Measurements from ENCODE around the gene ZFAND3. TPM values are rescaled to one million over a fixed set of nuclear protein-coding genes. Genes with fewer than 3 reads are reported as not detected.

ZFAND3 gene
- total RNA-seq, 6 donors from 2014 or later: 26.2 to 66.4 (median 55.5) TPM

DNA sequence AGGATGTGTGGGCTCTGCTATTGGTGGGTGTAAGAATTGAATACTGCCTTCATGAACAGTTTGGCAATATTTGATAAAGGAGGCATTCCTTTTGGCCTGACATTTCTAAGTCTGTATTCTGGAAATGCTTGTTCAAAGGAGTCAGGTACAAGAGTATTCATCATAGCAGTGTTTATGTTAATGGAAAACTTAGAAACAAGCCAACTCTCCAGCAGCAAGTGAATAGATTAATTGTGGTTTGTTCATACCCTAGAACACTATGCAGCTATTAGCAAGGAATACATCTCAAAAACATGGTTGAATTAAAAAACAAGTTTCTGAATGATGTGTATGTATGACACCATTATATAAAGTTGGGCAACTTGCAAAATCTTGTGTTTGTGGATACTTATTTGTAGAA is 195.8 kb downstream of the ZFAND3 start:
- Histone ChIP-seq H3K9me3 (no peaks in the 10 kb centered on the region), H3K4me1 (peaks cover 0 to 5% (median 0%) of the 10 kb centered on the region in 4 donors), H3K36me3 (no peaks in the 10 kb centered on the region), H3K4me3 (no peak overlapping the region), H3K27ac (no peak overlapping the region), H3K27me3 (no peaks in the 10 kb centered on the region)
- ATAC-seq (ENCODE audit: low FRiP score in 2 of 2) (no peak), DNase-seq (no peak)
- TF ChIP-seq EP300 (IDR thresholded peaks at IDR 0.05) (no peak), POLR2A (IDR thresholded peaks at IDR 0.05) (no peak)

DNA sequence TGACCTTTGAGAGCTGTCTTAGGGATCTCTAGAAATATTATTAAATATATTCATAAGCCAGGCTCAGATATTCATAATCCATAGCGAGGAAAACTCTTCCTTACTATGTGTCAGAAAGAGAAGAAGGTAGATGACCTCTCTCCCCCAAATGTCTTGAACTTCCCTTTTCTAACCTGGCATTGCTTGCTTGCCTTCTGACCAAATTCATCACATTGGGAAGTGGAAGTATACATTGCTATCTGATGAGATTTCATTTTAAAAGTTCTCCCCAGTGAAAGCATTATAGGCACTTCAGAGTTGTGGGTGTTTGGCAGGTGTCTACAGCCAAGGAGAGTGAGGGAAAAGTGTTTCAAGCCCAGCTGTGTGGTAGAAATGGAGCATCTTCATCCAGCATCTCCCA is 197.3 kb downstream of the ZFAND3 start:
- no peak for ATAC-seq (ENCODE audit: low FRiP score in 2 of 2)
- H3K27me3 ChIP-seq: no peaks in the 10 kb centered on the region
- WGBS, 2 donors: 75 to 79% methylated on average over 1 of the region's 1 CpG
- peaks cover 0 to 8% (median 0%) of the 10 kb centered on the region in 4 donors for H3K4me1 ChIP-seq
- no peak overlapping the region for H3K4me3 ChIP-seq
- no peak overlapping the region for H3K27ac ChIP-seq
- no peaks in the 10 kb centered on the region for H3K9me3 ChIP-seq
- H3K36me3 ChIP-seq: no peaks in the 10 kb centered on the region
- TF ChIP-seq, protein P1, sequence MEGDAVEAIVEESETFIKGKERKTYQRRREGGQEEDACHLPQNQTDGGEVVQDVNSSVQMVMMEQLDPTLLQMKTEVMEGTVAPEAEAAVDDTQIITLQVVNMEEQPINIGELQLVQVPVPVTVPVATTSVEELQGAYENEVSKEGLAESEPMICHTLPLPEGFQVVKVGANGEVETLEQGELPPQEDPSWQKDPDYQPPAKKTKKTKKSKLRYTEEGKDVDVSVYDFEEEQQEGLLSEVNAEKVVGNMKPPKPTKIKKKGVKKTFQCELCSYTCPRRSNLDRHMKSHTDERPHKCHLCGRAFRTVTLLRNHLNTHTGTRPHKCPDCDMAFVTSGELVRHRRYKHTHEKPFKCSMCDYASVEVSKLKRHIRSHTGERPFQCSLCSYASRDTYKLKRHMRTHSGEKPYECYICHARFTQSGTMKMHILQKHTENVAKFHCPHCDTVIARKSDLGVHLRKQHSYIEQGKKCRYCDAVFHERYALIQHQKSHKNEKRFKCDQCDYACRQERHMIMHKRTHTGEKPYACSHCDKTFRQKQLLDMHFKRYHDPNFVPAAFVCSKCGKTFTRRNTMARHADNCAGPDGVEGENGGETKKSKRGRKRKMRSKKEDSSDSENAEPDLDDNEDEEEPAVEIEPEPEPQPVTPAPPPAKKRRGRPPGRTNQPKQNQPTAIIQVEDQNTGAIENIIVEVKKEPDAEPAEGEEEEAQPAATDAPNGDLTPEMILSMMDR (IDR thresholded peaks at IDR 0.05): no peak
- TF ChIP-seq POLR2AphosphoS5 (IDR thresholded peaks at IDR 0.05) (no peak), POLR2A (IDR thresholded peaks at IDR 0.05) (no peak), EP300 (IDR thresholded peaks at IDR 0.05) (no peak)
- DNase-seq: no peak

DNA sequence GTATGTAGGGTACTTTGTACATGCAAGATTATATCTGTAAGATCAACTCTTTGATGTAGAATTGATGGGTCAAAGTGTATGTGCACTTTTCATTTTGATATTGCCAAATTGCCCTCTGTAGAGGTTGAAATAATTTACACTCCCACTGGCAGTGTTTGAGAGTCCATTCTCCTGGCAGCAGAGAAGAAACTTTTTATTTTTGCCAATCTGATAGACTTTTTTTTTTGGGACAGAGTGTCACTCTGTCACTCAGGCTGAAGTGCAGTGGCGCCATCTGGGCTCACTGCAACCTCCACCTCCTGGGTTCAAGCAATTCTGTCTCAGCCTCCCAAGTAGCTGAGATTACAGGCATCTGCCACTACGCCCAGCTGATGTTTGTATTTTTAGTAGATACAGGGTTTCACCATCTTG is 199.2 kb downstream of the ZFAND3 start:
- Histone ChIP-seq H3K27me3 (no peaks in the 10 kb centered on the region), H3K9me3 (no peaks in the 10 kb centered on the region), H3K4me3 (no peak overlapping the region), H3K36me3 (no peaks in the 10 kb centered on the region), H3K4me1 (peaks cover 0 to 8% (median 0%) of the 10 kb centered on the region in 4 donors), H3K27ac (no peak overlapping the region)
- no peak for DNase-seq
- no peak for ATAC-seq (ENCODE audit: low FRiP score in 2 of 2)
- 86 to 89% methylated on average over 2 of the region's 2 CpGs for WGBS, 2 donors
- no peak for TF ChIP-seq POLR2A (IDR thresholded peaks at IDR 0.05)
- TF ChIP-seq POLR2AphosphoS5 (IDR thresholded peaks at IDR 0.05): no peak
- no peak for TF ChIP-seq EP300 (IDR thresholded peaks at IDR 0.05)
- TF ChIP-seq, protein P1 (IDR thresholded peaks at IDR 0.05): no peak

DNA sequence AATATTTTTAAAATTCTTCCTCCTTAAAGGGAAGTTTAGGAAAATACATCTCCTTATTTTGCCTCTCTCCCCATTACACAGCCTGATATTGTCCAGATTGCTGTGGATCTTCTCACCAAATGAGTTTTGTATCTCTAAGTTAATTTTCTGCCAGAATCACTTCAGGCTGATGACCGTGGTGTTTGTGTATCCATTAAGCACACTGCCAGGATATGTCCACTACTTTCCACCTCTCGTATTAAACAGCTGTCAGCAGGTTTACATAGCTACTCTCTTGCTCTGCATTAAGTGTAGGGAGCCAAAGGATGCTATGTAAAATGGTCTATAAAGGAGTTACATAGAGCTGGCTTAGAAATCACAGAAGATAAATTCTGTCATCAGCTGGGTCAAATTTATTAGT is 201.1 kb downstream of the ZFAND3 start:
- Histone ChIP-seq H3K4me3 (no peak overlapping the region), H3K9me3 (no peaks in the 10 kb centered on the region), H3K36me3 (no peaks in the 10 kb centered on the region), H3K27ac (no peak overlapping the region), H3K4me1 (peaks cover 0 to 8% (median 0%) of the 10 kb centered on the region in 4 donors), H3K27me3 (no peaks in the 10 kb centered on the region)
- DNase-seq (no peak), ATAC-seq (ENCODE audit: low FRiP score in 2 of 2) (no peak)
- no peak for TF ChIP-seq EP300 (IDR thresholded peaks at IDR 0.05)
- TF ChIP-seq POLR2A (IDR thresholded peaks at IDR 0.05): no peak
- no peak for TF ChIP-seq POLR2AphosphoS5 (IDR thresholded peaks at IDR 0.05)
- TF ChIP-seq, protein P1 (IDR thresholded peaks at IDR 0.05): no peak
- WGBS, 2 donors: 58 to 62% methylated on average over 2 of the region's 2 CpGs

DNA sequence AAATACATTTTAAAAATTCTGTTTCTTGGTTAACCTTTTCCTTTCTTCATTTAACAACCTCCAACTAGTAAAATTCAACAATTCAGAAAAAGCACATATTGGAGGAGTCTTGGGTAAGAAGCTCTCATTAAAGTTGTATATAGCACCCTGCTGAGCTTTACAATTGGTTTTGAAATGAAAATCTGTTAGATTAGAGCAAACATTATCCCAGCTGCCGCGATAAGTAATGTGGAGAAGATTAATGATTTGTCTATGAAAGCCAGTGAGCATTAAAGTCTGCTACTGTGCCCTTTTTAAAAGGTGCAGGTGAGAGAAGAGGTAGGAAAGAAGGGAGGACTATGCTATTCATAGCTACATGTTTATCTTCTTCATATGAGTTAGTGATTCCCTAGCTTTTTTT is 201.5 kb downstream of the ZFAND3 start:
- TF ChIP-seq POLR2A (IDR thresholded peaks at IDR 0.05): no peak
- no peak for TF ChIP-seq EP300 (IDR thresholded peaks at IDR 0.05)
- TF ChIP-seq, protein P1 (IDR thresholded peaks at IDR 0.05): no peak
- TF ChIP-seq POLR2AphosphoS5 (IDR thresholded peaks at IDR 0.05): no peak
- WGBS, 2 donors: 70 to 84% methylated on average over 2 of the region's 2 CpGs
- Histone ChIP-seq H3K4me1 (peaks cover 0 to 8% (median 0%) of the 10 kb centered on the region in 4 donors), H3K36me3 (no peaks in the 10 kb centered on the region), H3K27ac (no peak overlapping the region), H3K9me3 (no peaks in the 10 kb centered on the region), H3K4me3 (no peak overlapping the region), H3K27me3 (no peaks in the 10 kb centered on the region)
- DNase-seq (no peak), ATAC-seq (ENCODE audit: low FRiP score in 2 of 2) (no peak)

Measured in upper lobe of left lung (tissue), 6 donors.